ENCODE data around the gene ABCC1. TPM values are rescaled to one million over a fixed set of nuclear protein-coding genes. Genes with fewer than 3 reads are reported as not detected.
"Not testable (repeated sequence)": the region's sequence is repeated elsewhere in the genome, so short reads cannot be mapped to it uniquely, and the experiment has no call there.

ABCC1 gene
- total RNA-seq, 1 donor from 2014 or later: 29.9 TPM

DNA sequence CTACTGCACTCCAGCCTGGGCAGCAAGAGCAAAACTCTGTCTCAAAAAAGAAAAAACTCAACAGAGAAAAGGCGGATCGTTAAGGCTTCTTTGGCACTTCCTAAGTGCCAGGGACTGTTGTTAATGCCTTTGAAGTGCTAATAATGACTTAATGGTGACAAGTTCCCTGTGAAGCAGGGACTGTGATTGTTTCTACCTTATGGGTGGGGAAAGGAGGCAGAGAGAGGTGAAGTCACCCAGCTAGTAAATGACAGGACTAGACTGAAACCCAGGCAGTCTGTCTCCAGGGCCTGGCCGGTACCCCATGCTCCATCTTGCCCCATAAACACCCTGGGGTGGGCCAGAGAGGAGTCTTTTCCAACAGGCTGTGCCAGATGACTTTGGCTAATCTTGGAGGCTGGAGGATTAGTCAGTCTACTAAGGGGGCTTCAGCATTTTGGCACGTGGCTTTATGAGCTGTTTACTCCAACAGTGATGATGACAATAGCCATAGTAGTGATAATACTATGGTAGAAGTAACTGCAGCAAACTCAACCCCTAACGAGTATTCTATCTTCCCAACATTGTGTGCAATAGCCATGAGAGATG is 26.9 kb downstream of the ABCC1 start:
- Mint-ChIP-seq H3K4me3 (ENCODE audit: unreplicated experiment) (no peak overlapping the region), H3K4me1 (ENCODE audit: low read depth, unreplicated experiment) (peaks cover 9% of the 10 kb centered on the region), H3K36me3 (ENCODE audit: unreplicated experiment) (peaks cover 32% of the 10 kb centered on the region), H3K27me3 (ENCODE audit: unreplicated experiment) (peaks cover 2% of the 10 kb centered on the region), H3K9me3 (ENCODE audit: unreplicated experiment) (peaks cover 12% of the 10 kb centered on the region), H3K27ac (ENCODE audit: unreplicated experiment) (no peak overlapping the region)
- no peak for DNase-seq
- TF ChIP-seq, protein P1, sequence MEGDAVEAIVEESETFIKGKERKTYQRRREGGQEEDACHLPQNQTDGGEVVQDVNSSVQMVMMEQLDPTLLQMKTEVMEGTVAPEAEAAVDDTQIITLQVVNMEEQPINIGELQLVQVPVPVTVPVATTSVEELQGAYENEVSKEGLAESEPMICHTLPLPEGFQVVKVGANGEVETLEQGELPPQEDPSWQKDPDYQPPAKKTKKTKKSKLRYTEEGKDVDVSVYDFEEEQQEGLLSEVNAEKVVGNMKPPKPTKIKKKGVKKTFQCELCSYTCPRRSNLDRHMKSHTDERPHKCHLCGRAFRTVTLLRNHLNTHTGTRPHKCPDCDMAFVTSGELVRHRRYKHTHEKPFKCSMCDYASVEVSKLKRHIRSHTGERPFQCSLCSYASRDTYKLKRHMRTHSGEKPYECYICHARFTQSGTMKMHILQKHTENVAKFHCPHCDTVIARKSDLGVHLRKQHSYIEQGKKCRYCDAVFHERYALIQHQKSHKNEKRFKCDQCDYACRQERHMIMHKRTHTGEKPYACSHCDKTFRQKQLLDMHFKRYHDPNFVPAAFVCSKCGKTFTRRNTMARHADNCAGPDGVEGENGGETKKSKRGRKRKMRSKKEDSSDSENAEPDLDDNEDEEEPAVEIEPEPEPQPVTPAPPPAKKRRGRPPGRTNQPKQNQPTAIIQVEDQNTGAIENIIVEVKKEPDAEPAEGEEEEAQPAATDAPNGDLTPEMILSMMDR (IDR thresholded peaks at IDR 0.05; ENCODE audit: partially characterized antibody, unreplicated experiment): no peak

DNA sequence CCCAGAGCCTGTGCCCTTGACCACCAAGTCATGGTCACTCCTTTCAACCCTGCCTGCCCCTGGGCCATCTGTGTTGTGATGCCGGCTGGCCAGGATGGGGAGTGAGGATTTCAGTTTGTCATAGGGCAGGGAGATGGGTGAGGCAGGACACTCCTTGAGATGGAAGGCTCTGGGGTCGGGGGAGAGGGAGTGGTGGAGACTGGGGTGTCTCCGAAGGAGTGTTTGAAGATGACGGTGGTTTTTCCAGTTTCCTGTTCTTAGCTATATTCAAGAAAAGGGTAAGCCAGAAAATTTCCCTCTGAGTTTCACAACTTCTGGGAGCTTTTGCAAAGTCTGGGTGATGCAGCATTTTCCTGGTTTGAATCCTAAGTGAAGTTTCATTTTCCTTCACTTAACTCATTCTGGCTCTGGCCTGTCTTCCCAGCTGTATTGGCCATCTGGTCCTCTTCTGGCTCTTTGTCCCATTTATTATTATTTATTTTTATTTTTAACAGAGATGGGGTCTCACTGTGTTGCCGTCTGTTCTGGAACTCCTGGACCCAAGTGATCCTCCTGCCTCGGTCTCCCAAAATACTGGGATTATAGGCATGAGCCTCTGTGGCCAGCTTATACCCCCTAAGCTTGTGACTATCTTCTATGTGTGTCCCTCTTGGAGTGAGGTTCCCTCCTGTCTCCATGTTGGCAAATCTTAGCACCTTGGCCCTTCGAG is 27.7 kb downstream of the ABCC1 start:
- Mint-ChIP-seq H3K36me3 (ENCODE audit: unreplicated experiment) (peaks cover 39% of the 10 kb centered on the region), H3K4me1 (ENCODE audit: low read depth, unreplicated experiment) (peaks cover 7% of the 10 kb centered on the region), H3K27ac (ENCODE audit: unreplicated experiment) (no peak overlapping the region), H3K27me3 (ENCODE audit: unreplicated experiment) (peaks cover 2% of the 10 kb centered on the region), H3K9me3 (ENCODE audit: unreplicated experiment) (peaks cover 15% of the 10 kb centered on the region), H3K4me3 (ENCODE audit: unreplicated experiment) (no peak overlapping the region)
- DNase-seq: no peak
- TF ChIP-seq, protein P1 (IDR thresholded peaks at IDR 0.05; ENCODE audit: partially characterized antibody, unreplicated experiment): no peak

DNA sequence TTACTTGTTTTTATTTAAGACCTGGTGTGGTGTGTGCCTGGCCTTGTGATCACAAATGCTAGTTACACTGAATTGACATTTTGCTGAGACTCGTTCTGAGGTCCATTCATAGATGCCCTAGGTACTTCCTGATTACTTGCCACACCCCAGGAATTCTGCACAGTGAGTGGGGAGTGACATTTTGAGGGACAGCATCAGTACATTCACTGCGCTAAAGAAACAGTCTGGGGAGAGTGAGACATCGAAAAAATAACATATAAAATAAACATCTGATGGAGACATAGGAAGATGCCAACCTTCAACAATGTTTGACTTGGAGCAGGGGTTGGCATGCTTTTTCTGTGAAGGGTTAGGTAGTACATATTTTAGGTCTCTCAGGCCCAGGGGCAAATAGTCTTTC is 30.4 kb downstream of the ABCC1 start:
- H3K4me3 Mint-ChIP-seq (ENCODE audit: unreplicated experiment): no peak overlapping the region

DNA sequence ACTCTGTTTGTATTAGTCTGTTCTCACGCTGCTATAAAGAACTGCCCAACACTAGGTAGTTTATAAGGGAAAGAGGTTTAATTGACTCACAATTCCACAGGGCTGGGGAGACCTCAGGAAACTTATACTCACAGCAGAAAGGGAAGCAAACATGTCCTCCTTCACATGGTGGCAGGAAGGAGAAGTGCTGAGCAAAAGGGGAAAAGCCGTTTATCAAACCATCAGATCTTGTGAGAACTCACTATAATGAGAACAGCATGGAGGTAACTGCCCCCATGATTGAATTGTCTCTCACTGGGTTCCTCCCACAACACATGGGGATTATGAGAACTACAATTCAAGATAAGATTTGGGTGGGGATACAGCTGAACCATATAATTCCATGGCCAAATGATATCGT is 30.9 kb downstream of the ABCC1 start:
- Mint-ChIP-seq H3K36me3 (ENCODE audit: unreplicated experiment) (peaks cover 35% of the 10 kb centered on the region), H3K9me3 (ENCODE audit: unreplicated experiment) (peaks cover 17% of the 10 kb centered on the region), H3K27ac (ENCODE audit: unreplicated experiment) (no peak overlapping the region), H3K27me3 (ENCODE audit: unreplicated experiment) (peaks cover 2% of the 10 kb centered on the region), H3K4me1 (ENCODE audit: low read depth, unreplicated experiment) (peaks cover 7% of the 10 kb centered on the region), H3K4me3 (ENCODE audit: unreplicated experiment) (no peak overlapping the region)
- TF ChIP-seq, protein P1 (IDR thresholded peaks at IDR 0.05; ENCODE audit: partially characterized antibody, unreplicated experiment): no peak
- no peak for DNase-seq

More for the DNA sequence above, 30.4 kb downstream of the ABCC1 start:
- Mint-ChIP-seq H3K27me3 (ENCODE audit: unreplicated experiment) (peaks cover 2% of the 10 kb centered on the region), H3K9me3 (ENCODE audit: unreplicated experiment) (peaks cover 17% of the 10 kb centered on the region), H3K27ac (ENCODE audit: unreplicated experiment) (no peak overlapping the region), H3K36me3 (ENCODE audit: unreplicated experiment) (peaks cover 35% of the 10 kb centered on the region), H3K4me1 (ENCODE audit: low read depth, unreplicated experiment) (peaks cover 7% of the 10 kb centered on the region)
- DNase-seq: no peak
- TF ChIP-seq, protein P1 (IDR thresholded peaks at IDR 0.05; ENCODE audit: partially characterized antibody, unreplicated experiment): no peak

DNA sequence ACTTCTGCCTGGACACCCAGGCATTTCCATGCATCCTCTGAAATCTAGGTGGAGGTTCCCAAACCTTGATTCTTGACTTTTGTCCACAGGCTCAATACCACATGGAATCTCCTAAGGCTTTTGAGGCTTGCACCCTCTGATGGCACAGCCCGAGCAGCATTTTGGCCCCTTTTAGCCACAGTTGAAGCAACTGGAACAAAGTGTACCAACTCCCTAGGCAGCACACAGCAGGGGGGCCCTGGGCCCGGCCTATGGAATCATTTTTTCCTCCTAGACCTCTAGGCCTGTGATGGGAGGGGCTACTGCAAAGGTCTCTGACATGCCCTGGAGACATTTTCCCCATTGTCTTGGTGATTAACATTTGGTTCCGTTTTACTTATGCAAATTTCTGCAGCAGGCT is 32.0 kb downstream of the ABCC1 start:
- no peak for DNase-seq
- Mint-ChIP-seq H3K27me3 (ENCODE audit: unreplicated experiment) (no peaks in the 10 kb centered on the region), H3K4me3 (ENCODE audit: unreplicated experiment) (no peak overlapping the region), H3K36me3 (ENCODE audit: unreplicated experiment) (peaks cover 35% of the 10 kb centered on the region), H3K27ac (ENCODE audit: unreplicated experiment) (no peak overlapping the region), H3K9me3 (ENCODE audit: unreplicated experiment) (peaks cover 17% of the 10 kb centered on the region), H3K4me1 (ENCODE audit: low read depth, unreplicated experiment) (peaks cover 5% of the 10 kb centered on the region)
- TF ChIP-seq, protein P1 (IDR thresholded peaks at IDR 0.05; ENCODE audit: partially characterized antibody, unreplicated experiment): no peak

DNA sequence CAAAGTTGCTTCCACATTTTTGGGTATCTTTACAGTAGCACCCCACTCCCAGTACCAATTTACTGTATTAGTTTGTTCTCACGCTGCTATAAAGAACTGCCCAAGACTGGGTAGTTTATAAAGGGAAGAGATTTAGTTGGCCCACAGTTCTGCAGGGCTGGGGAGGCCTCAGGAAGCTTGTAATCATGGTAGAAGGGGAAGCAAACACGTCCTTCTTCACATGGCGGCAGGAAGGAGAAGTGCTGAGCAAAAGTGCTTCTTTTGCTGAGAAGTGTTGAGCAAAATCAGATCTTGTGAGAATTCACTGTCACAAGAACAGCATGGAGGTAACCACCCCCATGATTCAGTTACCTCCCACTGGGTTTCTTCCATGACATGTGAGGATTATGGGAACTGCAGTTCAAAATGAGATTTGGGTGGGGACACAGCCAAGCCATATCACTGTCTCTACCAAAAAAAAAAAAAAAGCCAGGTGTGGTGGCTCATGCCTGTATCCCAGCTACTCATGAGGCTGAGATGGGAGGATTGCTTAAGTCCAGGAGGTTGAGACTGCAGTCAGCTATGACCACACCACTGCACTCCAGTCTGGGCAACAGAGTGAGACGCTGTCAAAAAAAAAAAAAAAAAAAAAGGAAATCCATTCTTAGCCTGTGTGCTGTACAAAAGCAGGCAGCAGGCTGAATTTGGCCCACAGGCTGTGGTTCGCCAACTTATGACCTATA is 32.9 kb downstream of the ABCC1 start:
- not testable (repeated sequence) for H3K27me3 Mint-ChIP-seq (ENCODE audit: unreplicated experiment); H3K4me1 Mint-ChIP-seq (ENCODE audit: low read depth, unreplicated experiment); DNase-seq; H3K27ac Mint-ChIP-seq (ENCODE audit: unreplicated experiment); H3K4me3 Mint-ChIP-seq (ENCODE audit: unreplicated experiment)
- peaks cover 40% of the 10 kb centered on the region for H3K36me3 Mint-ChIP-seq (ENCODE audit: unreplicated experiment)
- peaks cover 22% of the 10 kb centered on the region for H3K9me3 Mint-ChIP-seq (ENCODE audit: unreplicated experiment)
